Transverse colon (tissue), 4 donors: Measurements from ENCODE around the gene KCNIP3.

ENCODE experiments used
- EP300 ChIP-seq: sonication (generic); formaldehyde crosslinking; IDR thresholded peaks from one replicate; pipeline ENCODE4 v1.6.1; 2017; ENCODE audit warnings: antibody characterized with exemption, low read depth
- POLR2A ChIP-seq: fragments of 450-650 bp; IDR thresholded peaks from one replicate; pipeline ENCODE4 v1.6.1; 2016; ENCODE audit warnings: antibody characterized with exemption, mild to moderate bottlenecking, moderate library complexity
- POLR2AphosphoS5 ChIP-seq, 3 donors: sonication (generic); formaldehyde crosslinking; IDR thresholded peaks; one replicate each; pipeline ENCODE4 v1.6.1; 2016; ENCODE audit warnings: antibody characterized with exemption in 3 of 3
- TF ChIP-seq, protein P1 (sequence below), 5 experiments: fragments of 200-600 bp in 3 of 5; fragments of 450-650 bp in 2 of 5; sonication (generic) in 3 of 5; IDR thresholded peaks; 1 replicate in 2 of 5; 2 replicates in 3 of 5; pipeline ENCODE4 v1.5.1; 2016 to 2017; ENCODE audit warnings: antibody characterized with exemption in 5 of 5, inconsistent platforms in 3 of 5, mild to moderate bottlenecking in 2 of 5, moderate library complexity in 1 of 5

DNA sequence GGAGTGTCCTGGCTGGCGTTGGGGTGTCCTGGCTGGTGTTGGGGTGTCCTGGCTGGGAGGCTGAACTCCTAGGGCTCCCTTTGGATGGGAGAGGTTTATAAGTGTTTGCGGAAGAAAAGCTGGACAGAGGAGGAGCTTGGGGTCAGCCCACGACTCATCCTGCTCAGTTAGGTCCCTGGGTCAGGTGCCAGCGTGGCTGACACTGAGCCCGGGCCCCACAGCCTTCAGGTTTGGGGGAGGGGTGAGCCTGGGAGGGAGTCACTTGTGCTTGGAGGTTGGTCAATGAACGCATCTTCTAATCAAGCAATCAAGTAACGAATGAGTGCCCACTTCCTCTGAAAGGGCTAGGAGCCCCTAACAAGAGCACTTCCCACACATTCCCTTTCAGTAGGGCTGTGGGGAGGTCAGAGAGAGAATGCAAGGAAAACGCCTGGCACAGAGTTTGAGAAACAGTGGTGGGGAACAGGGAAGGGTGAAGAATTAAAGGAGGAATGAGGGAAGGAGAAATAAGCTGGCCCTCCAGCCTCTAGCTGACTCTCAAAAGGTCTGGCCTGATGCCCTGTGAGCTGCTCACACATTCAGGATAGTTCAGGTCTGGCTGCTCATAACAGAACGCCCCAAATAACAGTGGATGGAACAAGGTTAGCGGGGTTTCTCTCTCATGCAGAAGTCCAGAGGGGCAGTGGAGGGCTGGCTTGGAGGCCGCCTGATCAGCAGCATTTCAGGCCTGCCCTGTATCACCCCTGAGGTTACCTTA lies 670 bp downstream of the KCNIP3 start:
- TF ChIP-seq POLR2AphosphoS5 (IDR thresholded peaks at IDR 0.05) (no peak), POLR2A (no peak), EP300 (no peak)
- TF ChIP-seq, protein P1, sequence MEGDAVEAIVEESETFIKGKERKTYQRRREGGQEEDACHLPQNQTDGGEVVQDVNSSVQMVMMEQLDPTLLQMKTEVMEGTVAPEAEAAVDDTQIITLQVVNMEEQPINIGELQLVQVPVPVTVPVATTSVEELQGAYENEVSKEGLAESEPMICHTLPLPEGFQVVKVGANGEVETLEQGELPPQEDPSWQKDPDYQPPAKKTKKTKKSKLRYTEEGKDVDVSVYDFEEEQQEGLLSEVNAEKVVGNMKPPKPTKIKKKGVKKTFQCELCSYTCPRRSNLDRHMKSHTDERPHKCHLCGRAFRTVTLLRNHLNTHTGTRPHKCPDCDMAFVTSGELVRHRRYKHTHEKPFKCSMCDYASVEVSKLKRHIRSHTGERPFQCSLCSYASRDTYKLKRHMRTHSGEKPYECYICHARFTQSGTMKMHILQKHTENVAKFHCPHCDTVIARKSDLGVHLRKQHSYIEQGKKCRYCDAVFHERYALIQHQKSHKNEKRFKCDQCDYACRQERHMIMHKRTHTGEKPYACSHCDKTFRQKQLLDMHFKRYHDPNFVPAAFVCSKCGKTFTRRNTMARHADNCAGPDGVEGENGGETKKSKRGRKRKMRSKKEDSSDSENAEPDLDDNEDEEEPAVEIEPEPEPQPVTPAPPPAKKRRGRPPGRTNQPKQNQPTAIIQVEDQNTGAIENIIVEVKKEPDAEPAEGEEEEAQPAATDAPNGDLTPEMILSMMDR (IDR thresholded peaks at IDR 0.05), result no peak
